ENCODE measurements around the gene RPL10A.

DNA sequence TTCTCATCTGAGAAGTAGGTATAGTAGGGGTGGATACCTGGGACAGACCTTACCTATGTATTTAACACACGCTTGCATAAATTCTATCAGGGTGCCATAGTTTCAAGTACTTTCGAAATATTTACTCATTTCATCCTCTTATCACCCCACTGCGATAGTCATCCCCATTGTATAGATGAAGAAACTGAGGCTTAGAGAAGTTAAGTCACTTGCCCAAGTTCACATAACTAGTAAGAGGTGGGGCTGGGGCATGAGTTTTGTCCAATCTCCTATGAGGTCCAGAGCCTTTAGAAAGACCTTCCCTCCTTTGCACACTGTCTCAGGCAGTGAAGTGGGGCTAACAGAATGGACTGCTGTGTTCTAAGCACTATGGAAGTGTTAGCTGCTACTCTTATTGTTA, 38.3 kb downstream of the RPL10A start:
- TF ChIP-seq EZH2phosphoT487 (IDR thresholded peaks at IDR 0.05; ENCODE audit: borderline replicate concordance) = no peak
- TF ChIP-seq, protein P1, sequence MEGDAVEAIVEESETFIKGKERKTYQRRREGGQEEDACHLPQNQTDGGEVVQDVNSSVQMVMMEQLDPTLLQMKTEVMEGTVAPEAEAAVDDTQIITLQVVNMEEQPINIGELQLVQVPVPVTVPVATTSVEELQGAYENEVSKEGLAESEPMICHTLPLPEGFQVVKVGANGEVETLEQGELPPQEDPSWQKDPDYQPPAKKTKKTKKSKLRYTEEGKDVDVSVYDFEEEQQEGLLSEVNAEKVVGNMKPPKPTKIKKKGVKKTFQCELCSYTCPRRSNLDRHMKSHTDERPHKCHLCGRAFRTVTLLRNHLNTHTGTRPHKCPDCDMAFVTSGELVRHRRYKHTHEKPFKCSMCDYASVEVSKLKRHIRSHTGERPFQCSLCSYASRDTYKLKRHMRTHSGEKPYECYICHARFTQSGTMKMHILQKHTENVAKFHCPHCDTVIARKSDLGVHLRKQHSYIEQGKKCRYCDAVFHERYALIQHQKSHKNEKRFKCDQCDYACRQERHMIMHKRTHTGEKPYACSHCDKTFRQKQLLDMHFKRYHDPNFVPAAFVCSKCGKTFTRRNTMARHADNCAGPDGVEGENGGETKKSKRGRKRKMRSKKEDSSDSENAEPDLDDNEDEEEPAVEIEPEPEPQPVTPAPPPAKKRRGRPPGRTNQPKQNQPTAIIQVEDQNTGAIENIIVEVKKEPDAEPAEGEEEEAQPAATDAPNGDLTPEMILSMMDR (conservative IDR thresholded peaks at IDR 0.05; ENCODE audit: low read length) = no peak
